T-cell (primary cell): ENCODE results near the gene FOXO3. TPM values are rescaled to one million over a fixed set of nuclear protein-coding genes. Genes with fewer than 3 reads are reported as not detected.

Experiments
- ATAC-seq, 4 experiments: fragments of 200-7000 bp in 3 of 4; fragments of 150-1000 bp in 1 of 4; cut with Tn5 transposase; replicated peaks in 1 of 4; 1 replicate in 3 of 4; 2 replicates in 1 of 4; pipeline ENCODE4 v1.10.0; 2021; ENCODE audit warnings: moderate library complexity in 3 of 4, mild to moderate bottlenecking in 2 of 4, moderate number of reproducible peaks in 1 of 4
- CTCF ChIA-PET, 2 donors: fragments of 300-600 bp; sonication (Branson Sonifier 250); formaldehyde crosslinking; loops; one replicate each; lab custom pipeline; 2022; ENCODE audit warnings: antibody characterized with exemption in 2 of 2; lab: Charles Lee
- POLR2A ChIA-PET, 2 donors: fragments of 300-600 bp; sonication (Branson Sonifier 250); formaldehyde crosslinking; loops; one replicate each; lab custom pipeline; 2022; ENCODE audit warnings: antibody characterized with exemption in 2 of 2; lab: Charles Lee
- DNase-seq, 35 experiments: peaks; one replicate each; pipeline versions ENCODE4 v3.0.0 to v3.0.0-alpha.2; 2013 to 2023
- H3K27ac ChIP-seq: one replicate; pipeline ENCODE4 v1.5.1; 2013; ENCODE audit warnings: low read length
- H3K27me3 ChIP-seq, 2 experiments: replicated peaks in 1 of 2; 1 replicate in 1 of 2; 2 replicates in 1 of 2; pipeline versions ENCODE4 v1.6.1 to v1.7.0; 2013; ENCODE audit warnings: low read length in 1 of 2, mixed read lengths in 1 of 2; ENCODE audit not compliant: control insufficient read depth in 2 of 2, insufficient read depth in 2 of 2; ENCODE audit errors: extremely low read depth in 1 of 2
- H3K36me3 ChIP-seq, 2 donors: 1 replicate in 1 of 2; 2 replicates in 1 of 2; pipeline versions ENCODE4 v1.6.1 to v1.7.0; 2013; ENCODE audit warnings: low read length in 1 of 2; ENCODE audit not compliant: control insufficient read depth in 2 of 2, insufficient read depth in 1 of 2; ENCODE audit errors: extremely low read depth in 1 of 2
- H3K4me1 ChIP-seq, 2 experiments: 1 replicate in 1 of 2; 2 replicates in 1 of 2; pipeline versions ENCODE4 v1.6.1 to v1.7.0; 2013; ENCODE audit warnings: low read length in 2 of 2, mixed read lengths in 1 of 2; ENCODE audit not compliant: insufficient read depth in 2 of 2, control insufficient read depth in 1 of 2; ENCODE audit errors: extremely low read depth in 1 of 2
- H3K4me3 ChIP-seq, 2 donors: 1 replicate in 1 of 2; 2 replicates in 1 of 2; pipeline versions ENCODE4 v1.5.1 to v1.7.0; 2013; ENCODE audit warnings: mild to moderate bottlenecking in 2 of 2, low read length in 1 of 2, moderate library complexity in 1 of 2; ENCODE audit not compliant: control insufficient read depth in 1 of 2; ENCODE audit errors: extremely low read depth in 1 of 2
- H3K9me3 ChIP-seq: 2 replicates; pipeline ENCODE4 v1.7.0; 2013
- H3K27ac Mint-ChIP-seq, 2 donors: one replicate each; pipeline ENCODE4 v1.8.0; 2020 to 2021; ENCODE audit warnings: mild to moderate bottlenecking in 2 of 2, mixed read lengths in 2 of 2
- H3K27me3 Mint-ChIP-seq, 2 donors: one replicate each; pipeline ENCODE4 v1.8.0; 2021 to 2022; ENCODE audit warnings: mixed read lengths in 2 of 2
- H3K36me3 Mint-ChIP-seq: one replicate; pipeline ENCODE4 v1.8.0; 2021; ENCODE audit warnings: mixed read lengths
- H3K4me1 Mint-ChIP-seq, 3 donors: one replicate each; pipeline ENCODE4 v1.8.0; 2020 to 2022; ENCODE audit warnings: mixed read lengths in 3 of 3, mild to moderate bottlenecking in 1 of 3
- H3K4me3 Mint-ChIP-seq, 3 donors: one replicate each; pipeline ENCODE4 v1.8.0; 2020 to 2022; ENCODE audit warnings: mild to moderate bottlenecking in 3 of 3, mixed read lengths in 3 of 3, moderate library complexity in 3 of 3
- H3K9me3 Mint-ChIP-seq, 3 donors: one replicate each; pipeline ENCODE4 v1.8.0; 2020 to 2022; ENCODE audit warnings: mixed read lengths in 3 of 3
- WGBS: methylation state at CpG from one replicate; pipeline ENCODE4 v1.1.5; 2013; ENCODE audit warnings: missing lambda C conversion rate; ENCODE audit not compliant: insufficient coverage; 5-methylcytosine and 5-hydroxymethylcytosine counted together
- total RNA-seq, 35 experiments: library from RNA in 6 of 35; stranded (reverse) in 6 of 35; fragments of 120-200 nt in 1 of 35; gene quantifications; one replicate each; pipeline versions ENCODE4 v1.2.1 to v1.2.4 and lab custom pipeline; 2013 to 2026

The FOXO3 gene
- total RNA-seq, 5 donors from 2014 or later (not counting 1 experiment from before 2014, with no cell fraction given): 21.5 to 26.2 (median 22.2) TPM

GRCh38 chr6:108730635-108731515 is 170.2 kb downstream of the FOXO3 start:
- WGBS: 79% methylated on average over 7 of the region's 13 CpGs
- H3K4me3 ChIP-seq: no peak overlapping the region
- Mint-ChIP-seq H3K4me1 (no peaks in the 10 kb centered on the region), H3K27ac (no peak overlapping the region), H3K36me3 (no peaks in the 10 kb centered on the region), H3K27me3 (peaks cover 0 to 2% of the 10 kb centered on the region in 2 donors), H3K4me3 (no peak overlapping the region), H3K9me3 (no peaks in the 10 kb centered on the region)
- H3K27ac ChIP-seq: no peak overlapping the region
- no peaks in the 10 kb centered on the region for H3K9me3 ChIP-seq
- peaks cover 0 to 3% of the 10 kb centered on the region in 2 experiments for H3K27me3 ChIP-seq
- CTCF ChIA-PET: no interaction called here
- POLR2A ChIA-PET: no interaction called here
- no peak for ATAC-seq
- H3K36me3 ChIP-seq: no peaks in the 10 kb centered on the region
- no peaks in the 10 kb centered on the region for H3K4me1 ChIP-seq
- DNase-seq: no peak

- CTCF ChIA-PET: interaction anchor here in 1 of 2 donors (1.4 kb wide), 1 partner anchor 12 kb away, joined by 3 read pairs; no protein-coding TSS in a partner anchor
- H3K27ac ChIP-seq: no peak overlapping the region
- H3K27me3 Mint-ChIP-seq: peaks cover 0 to 4% of the 10 kb centered on the region in 2 donors
Measured at GRCh38 chr6:108732091-108732870, 171.6 kb downstream of the FOXO3 start.

GRCh38 chr6:108733051-108733450 is 172.3 kb downstream of the FOXO3 start:
- WGBS: no CpG with 5 or more reads among the region's 1 CpG
- H3K4me3 ChIP-seq: no peak overlapping the region
- H3K27ac ChIP-seq: no peak overlapping the region
- no peaks in the 10 kb centered on the region for H3K36me3 Mint-ChIP-seq
- H3K27me3 ChIP-seq: peaks cover 0 to 3% of the 10 kb centered on the region in 2 experiments
- ChIA-PET POLR2A (no interaction called here), CTCF (interaction anchor here in 1 of 2 donors (1.4 kb wide), 1 partner anchor 11 kb away, joined by 3 read pairs; no protein-coding TSS in a partner anchor)
- no peaks in the 10 kb centered on the region for H3K4me1 Mint-ChIP-seq
- no peaks in the 10 kb centered on the region for H3K4me1 ChIP-seq
- H3K4me3 Mint-ChIP-seq: no peak overlapping the region
- no peak overlapping the region for H3K27ac Mint-ChIP-seq
- no peaks in the 10 kb centered on the region for H3K9me3 Mint-ChIP-seq
- no peak for ATAC-seq
- no peak for DNase-seq
- H3K36me3 ChIP-seq: no peaks in the 10 kb centered on the region
- H3K27me3 Mint-ChIP-seq: peaks cover under 1 to 4% of the 10 kb centered on the region in 2 donors
- no peaks in the 10 kb centered on the region for H3K9me3 ChIP-seq

More at GRCh38 chr6:108732091-108732870, 171.6 kb downstream of the FOXO3 start:
- 90% methylated on average over 9 of the region's 16 CpGs for WGBS
- Mint-ChIP-seq H3K4me3 (no peak overlapping the region), H3K4me1 (no peaks in the 10 kb centered on the region), H3K9me3 (no peaks in the 10 kb centered on the region), H3K27ac (no peak overlapping the region), H3K36me3 (no peaks in the 10 kb centered on the region)
- peaks cover 0 to 3% of the 10 kb centered on the region in 2 experiments for H3K27me3 ChIP-seq
- no peaks in the 10 kb centered on the region for H3K9me3 ChIP-seq
- ATAC-seq (no peak), DNase-seq (no peak)
- POLR2A ChIA-PET: no interaction called here
- H3K36me3 ChIP-seq: no peaks in the 10 kb centered on the region
- H3K4me1 ChIP-seq: no peaks in the 10 kb centered on the region
- H3K4me3 ChIP-seq: no peak overlapping the region

GRCh38 chr6:108733706-108734265 is 173.1 kb downstream of the FOXO3 start:
- H3K9me3 ChIP-seq: no peaks in the 10 kb centered on the region
- H3K4me1 Mint-ChIP-seq: no peaks in the 10 kb centered on the region
- no peaks in the 10 kb centered on the region for H3K36me3 Mint-ChIP-seq
- ChIA-PET CTCF (no interaction called here), POLR2A (no interaction called here)
- ATAC-seq: no peak
- no peaks in the 10 kb centered on the region for H3K4me1 ChIP-seq
- no peak overlapping the region for H3K4me3 ChIP-seq
- peaks cover 3 to 5% of the 10 kb centered on the region in 2 donors for H3K27me3 Mint-ChIP-seq
- H3K4me3 Mint-ChIP-seq: no peak overlapping the region
- H3K9me3 Mint-ChIP-seq: no peaks in the 10 kb centered on the region
- no peaks in the 10 kb centered on the region for H3K36me3 ChIP-seq
- H3K27ac Mint-ChIP-seq: no peak overlapping the region
- WGBS: 100% methylated on average over 1 of the region's 2 CpGs
- DNase-seq: no peak
- peaks cover 0 to 3% of the 10 kb centered on the region in 2 experiments for H3K27me3 ChIP-seq
- no peak overlapping the region for H3K27ac ChIP-seq
